C4-2B (cell line): ENCODE data around the gene SLC6A13.

ENCODE experiments used
- CTCF ChIP-seq: fragments of 450-650 bp; conservative IDR thresholded peaks from 2 replicates; pipeline ENCODE4 v1.5.1; 2017; ENCODE audit warnings: mild to moderate bottlenecking
- ZFX ChIP-seq: fragments of 450-650 bp; IDR thresholded peaks from 2 replicates; pipeline ENCODE4 v1.6.1; 2017

- TF ChIP-seq CTCF = no peak
- no peak for TF ChIP-seq ZFX
These were observed 28.6 kb downstream of the SLC6A13 start for GRCh38 chr12:234019-234418.
